Liver (tissue), 3 donors: ENCODE results near the gene RASGRF2.

Experiments used
- EGR1 ChIP-seq, 2 donors: IDR thresholded peaks; 2 replicates each; pipeline ENCODE4 v1.6.1; 2016 to 2018; ENCODE audit warnings: antibody characterized with exemption in 2 of 2, low read depth in 2 of 2
- GABPA ChIP-seq, 2 donors: IDR thresholded peaks in 1 of 2; conservative IDR thresholded peaks in 1 of 2; 2 replicates each; pipeline ENCODE4 v1.6.1; 2016; ENCODE audit warnings: antibody characterized with exemption in 2 of 2, mild to moderate bottlenecking in 1 of 2, moderate library complexity in 1 of 2
- JUND ChIP-seq, 2 donors: IDR thresholded peaks; 2 replicates each; pipeline ENCODE4 v1.6.1; 2016; ENCODE audit warnings: antibody characterized with exemption in 2 of 2
- NR2F2 ChIP-seq: IDR thresholded peaks from 2 replicates; pipeline ENCODE4 v1.6.1; 2016; ENCODE audit warnings: antibody characterized with exemption
- SP1 ChIP-seq: IDR thresholded peaks from 2 replicates; pipeline ENCODE4 v1.6.1; 2018; ENCODE audit warnings: antibody characterized with exemption, mild to moderate bottlenecking
- TAF1 ChIP-seq: conservative IDR thresholded peaks from 2 replicates; pipeline ENCODE4 v1.6.1; 2016; ENCODE audit warnings: antibody characterized with exemption, mild to moderate bottlenecking
- YY1 ChIP-seq: IDR thresholded peaks from 2 replicates; pipeline ENCODE4 v1.6.1; 2016; ENCODE audit warnings: antibody characterized with exemption, mild to moderate bottlenecking
- TF ChIP-seq, protein P1 (sequence below): fragments of 150-350 bp; IDR thresholded peaks from 2 replicates; pipeline ENCODE4 v1.5.1; 2017; ENCODE audit warnings: improper control_type of control experiment, low read depth, low read length; ENCODE audit not compliant: missing input control
- TF ChIP-seq, protein P2 (sequence below): IDR thresholded peaks from 2 replicates; pipeline ENCODE4 v1.6.1; 2016; ENCODE audit warnings: antibody characterized with exemption, mild to moderate bottlenecking
- TF ChIP-seq, protein P3 (sequence below): IDR thresholded peaks from 2 replicates; pipeline ENCODE4 v1.6.1; 2016; ENCODE audit warnings: antibody characterized with exemption
- donor health status: healthy.
- donor health status: healthy.

DNA sequence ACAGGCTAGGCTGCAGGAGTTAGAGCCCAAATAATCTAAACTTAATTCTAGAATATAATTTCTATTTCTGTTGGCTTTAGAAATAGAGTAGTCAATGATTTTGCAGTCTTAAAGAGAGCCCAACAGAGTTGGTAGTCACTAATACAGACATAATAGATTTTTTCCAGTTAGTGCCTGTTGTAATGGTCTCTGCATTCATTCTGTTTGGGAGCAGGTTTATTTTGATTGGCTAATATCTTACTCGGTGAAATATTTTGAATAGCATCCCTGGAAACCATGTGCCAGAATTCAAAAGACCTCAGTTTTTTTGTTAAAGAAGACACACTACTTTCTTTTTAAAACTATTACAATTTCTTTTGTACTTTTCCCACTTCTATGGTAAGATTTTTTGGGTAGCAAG lies 107.2 kb downstream of the RASGRF2 start:
- TF ChIP-seq, protein P1, sequence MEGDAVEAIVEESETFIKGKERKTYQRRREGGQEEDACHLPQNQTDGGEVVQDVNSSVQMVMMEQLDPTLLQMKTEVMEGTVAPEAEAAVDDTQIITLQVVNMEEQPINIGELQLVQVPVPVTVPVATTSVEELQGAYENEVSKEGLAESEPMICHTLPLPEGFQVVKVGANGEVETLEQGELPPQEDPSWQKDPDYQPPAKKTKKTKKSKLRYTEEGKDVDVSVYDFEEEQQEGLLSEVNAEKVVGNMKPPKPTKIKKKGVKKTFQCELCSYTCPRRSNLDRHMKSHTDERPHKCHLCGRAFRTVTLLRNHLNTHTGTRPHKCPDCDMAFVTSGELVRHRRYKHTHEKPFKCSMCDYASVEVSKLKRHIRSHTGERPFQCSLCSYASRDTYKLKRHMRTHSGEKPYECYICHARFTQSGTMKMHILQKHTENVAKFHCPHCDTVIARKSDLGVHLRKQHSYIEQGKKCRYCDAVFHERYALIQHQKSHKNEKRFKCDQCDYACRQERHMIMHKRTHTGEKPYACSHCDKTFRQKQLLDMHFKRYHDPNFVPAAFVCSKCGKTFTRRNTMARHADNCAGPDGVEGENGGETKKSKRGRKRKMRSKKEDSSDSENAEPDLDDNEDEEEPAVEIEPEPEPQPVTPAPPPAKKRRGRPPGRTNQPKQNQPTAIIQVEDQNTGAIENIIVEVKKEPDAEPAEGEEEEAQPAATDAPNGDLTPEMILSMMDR, result no peak
- TF ChIP-seq, protein P2, sequence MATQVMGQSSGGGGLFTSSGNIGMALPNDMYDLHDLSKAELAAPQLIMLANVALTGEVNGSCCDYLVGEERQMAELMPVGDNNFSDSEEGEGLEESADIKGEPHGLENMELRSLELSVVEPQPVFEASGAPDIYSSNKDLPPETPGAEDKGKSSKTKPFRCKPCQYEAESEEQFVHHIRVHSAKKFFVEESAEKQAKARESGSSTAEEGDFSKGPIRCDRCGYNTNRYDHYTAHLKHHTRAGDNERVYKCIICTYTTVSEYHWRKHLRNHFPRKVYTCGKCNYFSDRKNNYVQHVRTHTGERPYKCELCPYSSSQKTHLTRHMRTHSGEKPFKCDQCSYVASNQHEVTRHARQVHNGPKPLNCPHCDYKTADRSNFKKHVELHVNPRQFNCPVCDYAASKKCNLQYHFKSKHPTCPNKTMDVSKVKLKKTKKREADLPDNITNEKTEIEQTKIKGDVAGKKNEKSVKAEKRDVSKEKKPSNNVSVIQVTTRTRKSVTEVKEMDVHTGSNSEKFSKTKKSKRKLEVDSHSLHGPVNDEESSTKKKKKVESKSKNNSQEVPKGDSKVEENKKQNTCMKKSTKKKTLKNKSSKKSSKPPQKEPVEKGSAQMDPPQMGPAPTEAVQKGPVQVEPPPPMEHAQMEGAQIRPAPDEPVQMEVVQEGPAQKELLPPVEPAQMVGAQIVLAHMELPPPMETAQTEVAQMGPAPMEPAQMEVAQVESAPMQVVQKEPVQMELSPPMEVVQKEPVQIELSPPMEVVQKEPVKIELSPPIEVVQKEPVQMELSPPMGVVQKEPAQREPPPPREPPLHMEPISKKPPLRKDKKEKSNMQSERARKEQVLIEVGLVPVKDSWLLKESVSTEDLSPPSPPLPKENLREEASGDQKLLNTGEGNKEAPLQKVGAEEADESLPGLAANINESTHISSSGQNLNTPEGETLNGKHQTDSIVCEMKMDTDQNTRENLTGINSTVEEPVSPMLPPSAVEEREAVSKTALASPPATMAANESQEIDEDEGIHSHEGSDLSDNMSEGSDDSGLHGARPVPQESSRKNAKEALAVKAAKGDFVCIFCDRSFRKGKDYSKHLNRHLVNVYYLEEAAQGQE, result no peak
- TF ChIP-seq NR2F2 (no peak), JUND (IDR thresholded peaks at IDR 0.05) (no peak), GABPA (IDR thresholded peaks at IDR 0.05 in 1 of 2, conservative IDR thresholded peaks at IDR 0.05 in 1 of 2) (no peak), TAF1 (no peak), YY1 (no peak), EGR1 (IDR thresholded peaks at IDR 0.05; ENCODE audit: low read depth in 2 of 2) (no peak), SP1 (no peak)
- TF ChIP-seq, protein P3, sequence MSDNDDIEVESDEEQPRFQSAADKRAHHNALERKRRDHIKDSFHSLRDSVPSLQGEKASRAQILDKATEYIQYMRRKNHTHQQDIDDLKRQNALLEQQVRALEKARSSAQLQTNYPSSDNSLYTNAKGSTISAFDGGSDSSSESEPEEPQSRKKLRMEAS, result no peak
